Activated naive CD8-positive, alpha-beta T cell treated with anti-CD3 and anti-CD28 coated beads, Interleukin-2, amount 50 U/mL, for 16 hours (primary cell): Measurements from ENCODE around the gene HIBADH.
"Not testable (repeated sequence)": the region's sequence is repeated elsewhere in the genome, so short reads cannot be mapped to it uniquely, and the experiment has no call there.

ENCODE experiments used
- DNase-seq: peaks from one replicate; pipeline ENCODE4 v3.0.0-alpha.2; 2020; ENCODE audit warnings: low read depth, low spot score

HIBADH gene

GRCh38 chr7:27600247-27600646 is 62.4 kb downstream of the HIBADH start:
- DNase-seq, result no peak

DNA sequence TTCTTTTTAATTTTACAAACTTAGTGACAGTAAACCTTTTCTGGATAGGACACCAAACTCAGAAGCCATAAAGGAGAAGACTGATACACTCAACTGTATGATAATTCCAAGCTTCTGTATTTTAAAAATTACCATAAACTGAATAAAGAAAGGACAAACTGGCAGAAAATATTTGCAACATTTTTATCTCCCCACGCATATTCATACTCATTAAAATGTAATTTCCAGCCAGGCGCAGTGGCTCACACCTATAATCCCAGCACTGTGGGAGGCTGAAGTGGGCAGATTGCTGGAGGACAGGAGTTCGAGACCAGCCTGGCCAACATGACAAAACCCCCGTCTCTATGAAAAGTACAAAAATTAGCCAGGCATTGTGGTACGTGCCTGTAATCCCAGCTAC is 67.7 kb downstream of the HIBADH start:
- no peak for DNase-seq

- no peak for DNase-seq
Measured at GRCh38 chr7:27593226-27593625, 69.5 kb downstream of the HIBADH start.

DNA sequence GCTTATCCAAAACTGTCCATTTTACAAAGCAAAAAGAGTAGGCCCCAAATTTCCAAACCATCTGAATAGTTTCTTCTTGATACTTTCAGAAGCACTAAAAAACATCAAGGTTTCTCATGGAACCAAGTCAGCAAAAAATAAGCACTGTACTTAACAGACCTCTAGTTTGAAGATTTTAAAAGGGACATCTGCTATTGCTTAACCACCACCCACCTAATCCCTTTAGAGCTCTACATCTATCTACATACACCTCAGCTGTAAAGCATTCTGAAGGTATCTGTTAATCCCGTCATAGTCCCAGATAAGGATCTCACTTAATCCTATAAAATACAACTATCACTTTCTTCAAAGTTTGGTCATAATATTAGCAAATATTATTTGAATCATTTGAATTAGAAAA is 72.3 kb downstream of the HIBADH start:
- no peak for DNase-seq

DNA sequence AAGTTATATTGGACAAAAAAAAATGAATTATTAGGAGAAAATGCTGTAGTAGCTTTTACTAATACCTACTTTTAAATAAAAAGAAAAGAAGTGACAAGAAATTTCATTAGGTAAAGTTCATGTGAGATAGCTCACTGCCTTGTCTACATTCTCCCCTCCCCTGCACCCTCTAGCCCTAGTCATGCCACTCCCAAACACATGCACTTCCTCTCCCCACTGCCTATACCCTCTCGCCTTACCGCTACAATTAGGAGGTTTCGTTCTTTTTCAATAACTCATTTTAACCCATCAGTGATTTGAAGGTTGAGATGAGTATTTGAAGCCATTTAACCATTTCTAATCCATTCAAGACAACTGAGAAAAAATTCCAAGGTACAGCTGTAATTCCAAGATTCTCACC is 75.3 kb downstream of the HIBADH start:
- DNase-seq, result no peak

DNA sequence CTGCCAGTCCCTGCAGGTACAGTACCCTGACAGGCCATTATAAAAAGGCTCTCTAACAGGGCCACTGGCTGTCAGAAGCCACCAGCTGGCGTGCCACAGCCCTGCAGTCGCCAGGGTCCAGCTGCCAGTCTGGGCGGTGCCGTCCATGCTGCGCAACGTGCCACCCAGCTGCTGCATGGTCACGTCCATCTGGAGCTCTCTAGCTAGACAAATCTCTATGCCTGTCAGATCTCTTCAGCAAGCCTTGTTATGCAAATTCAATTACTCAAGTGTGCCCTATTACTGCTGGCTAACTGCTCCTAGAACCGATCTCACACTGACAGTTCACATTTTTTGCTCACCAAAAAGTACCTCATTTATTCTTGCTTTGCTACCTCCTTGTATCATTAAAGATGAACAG is 75.9 kb downstream of the HIBADH start:
- no peak for DNase-seq

GRCh38 chr7:27585781-27586447 is 76.8 kb downstream of the HIBADH start:
- no peak for DNase-seq

- DNase-seq, result no peak
Measured at GRCh38 chr7:27581906-27582305, 80.8 kb downstream of the HIBADH start.

- DNase-seq, result no peak
Measured at GRCh38 chr7:27581119-27581518, 81.6 kb downstream of the HIBADH start.

GRCh38 chr7:27579565-27579964 is 83.1 kb downstream of the HIBADH start:
- DNase-seq, result no peak

- not testable (repeated sequence) for DNase-seq
Measured at GRCh38 chr7:27578169-27578568, 84.5 kb downstream of the HIBADH start.

GRCh38 chr7:27576360-27576944 is 86.2 kb downstream of the HIBADH start:
- no peak for DNase-seq

- no peak for DNase-seq
Measured at GRCh38 chr7:27575613-27576012, 87.1 kb downstream of the HIBADH start.

- DNase-seq, result no peak
Measured at GRCh38 chr7:27569106-27569505, 93.6 kb downstream of the HIBADH start.

DNA sequence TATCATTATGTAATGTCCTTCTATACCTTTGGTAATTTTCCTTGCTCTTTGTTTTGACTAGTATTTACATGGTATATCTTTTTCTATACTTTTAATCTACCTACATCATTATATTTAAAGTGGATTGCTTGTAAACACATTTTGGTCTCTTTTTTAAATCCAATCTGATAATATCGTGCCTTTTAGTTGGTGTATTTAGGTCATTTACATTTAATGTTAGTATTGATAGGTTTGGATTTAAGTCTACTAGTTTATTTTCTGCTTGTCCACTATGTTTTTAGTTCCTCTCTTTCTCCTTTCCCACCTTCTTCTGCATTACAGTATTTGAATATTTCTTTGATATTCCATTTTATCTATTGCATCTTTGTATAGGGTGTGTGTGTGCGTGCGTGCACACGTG is 95.4 kb downstream of the HIBADH start:
- no peak for DNase-seq

GRCh38 chr7:27564881-27565482 is 97.7 kb downstream of the HIBADH start:
- no peak for DNase-seq

DNA sequence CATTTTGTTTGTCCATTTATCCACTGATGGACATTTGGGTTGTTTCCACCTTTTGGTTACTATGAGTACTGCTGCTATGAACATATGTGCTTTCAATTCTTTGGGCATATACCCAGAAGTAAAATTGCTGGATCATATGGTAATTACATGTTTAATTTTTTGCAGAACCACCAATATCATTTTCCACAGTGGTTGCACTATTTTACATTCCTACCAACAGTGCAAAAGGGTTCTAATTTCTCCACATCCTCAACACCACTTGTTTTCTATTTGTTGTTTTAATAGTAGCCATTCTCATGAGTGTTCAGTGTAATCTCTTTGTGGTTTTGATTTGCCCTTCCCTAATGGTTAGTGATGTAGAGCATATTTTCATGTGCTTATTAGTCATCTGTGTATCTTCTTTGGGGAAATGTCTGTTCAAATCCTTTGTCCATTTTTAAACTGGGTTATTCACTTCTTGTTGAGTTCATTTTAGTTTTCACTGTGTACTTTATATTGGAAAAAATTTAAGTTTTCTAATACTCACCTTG is 101.9 kb downstream of the HIBADH start:
- DNase-seq, result no peak

DNA sequence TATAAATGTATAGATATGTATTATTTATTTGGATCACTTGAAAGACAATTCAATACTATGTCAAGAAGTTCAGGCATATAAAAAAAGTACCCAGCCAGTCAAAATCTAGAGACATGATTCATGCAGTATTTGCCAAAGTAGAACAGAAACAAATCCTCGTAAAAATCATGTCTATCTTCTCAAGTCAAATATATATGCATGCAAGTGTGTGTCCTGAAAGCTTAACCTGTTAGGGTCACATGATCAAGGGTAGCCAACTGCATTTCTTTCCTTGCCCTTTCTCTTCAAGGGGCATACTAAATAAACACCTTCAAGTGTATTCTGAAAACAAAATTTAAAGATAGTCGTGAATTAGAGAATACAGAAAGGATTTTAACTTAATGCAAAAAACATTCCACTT is 107.0 kb downstream of the HIBADH start:
- DNase-seq, result no peak

GRCh38 chr7:27554826-27555225 is 107.9 kb downstream of the HIBADH start:
- no peak for DNase-seq

DNA sequence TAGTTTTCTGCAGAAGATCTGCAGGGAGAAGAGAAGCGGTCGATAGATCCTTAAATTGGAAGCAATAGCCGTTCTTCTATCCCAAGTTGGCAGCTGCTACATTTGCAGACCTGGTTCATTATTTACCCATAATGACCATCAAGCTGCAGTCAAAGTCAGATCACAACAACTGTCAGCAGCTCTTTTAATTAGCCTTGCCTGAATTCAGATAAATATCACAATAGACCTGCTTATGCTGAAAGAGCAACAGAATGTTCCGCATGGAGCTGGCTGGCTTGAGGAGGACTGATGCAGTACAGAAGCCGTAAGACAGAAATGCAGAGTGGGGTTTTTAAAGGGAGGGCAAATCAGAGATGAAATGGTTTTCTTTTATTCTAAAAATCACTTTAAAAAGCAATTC is 109.4 kb downstream of the HIBADH start:
- no peak for DNase-seq

- DNase-seq, result no peak
Measured at GRCh38 chr7:27551803-27552400, 110.8 kb downstream of the HIBADH start.

GRCh38 chr7:27549606-27550005 is 113.1 kb downstream of the HIBADH start:
- no peak for DNase-seq

GRCh38 chr7:27548304-27548703 is 114.4 kb downstream of the HIBADH start:
- no peak for DNase-seq
